ENCODE data around the gene SNX20.

The SNX20 gene

DNA sequence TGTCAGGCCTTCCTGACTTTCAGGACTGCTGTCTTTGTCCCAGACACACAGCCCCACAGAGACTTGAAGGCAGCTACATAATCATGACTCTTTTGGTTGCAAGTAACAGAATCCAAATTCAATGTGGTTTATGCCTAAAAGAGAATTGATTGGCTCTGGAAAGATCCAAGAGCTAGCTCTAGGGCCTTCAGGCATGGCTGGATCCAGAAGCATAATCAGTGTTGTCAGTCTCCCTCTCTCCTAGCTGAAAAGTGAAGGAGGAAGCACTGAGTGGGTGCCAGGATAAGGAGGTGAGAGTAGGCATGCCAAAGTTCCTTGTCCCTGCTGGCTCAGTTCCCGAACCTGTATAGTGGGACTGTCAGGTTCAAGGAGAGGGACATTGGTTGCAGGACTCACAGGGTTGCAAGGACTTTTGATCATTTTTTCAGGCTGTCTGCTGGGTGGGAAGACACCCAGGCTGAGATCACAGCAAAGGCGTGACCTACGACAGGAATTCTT is 25.5 kb downstream of the SNX20 start:
- TF ChIP-seq CTCF (IDR thresholded peaks at IDR 0.05) (no peak), ZFX (IDR thresholded peaks at IDR 0.05; ENCODE audit: borderline replicate concordance) (no peak)
- no peak overlapping the region for H3K27ac ChIP-seq

DNA sequence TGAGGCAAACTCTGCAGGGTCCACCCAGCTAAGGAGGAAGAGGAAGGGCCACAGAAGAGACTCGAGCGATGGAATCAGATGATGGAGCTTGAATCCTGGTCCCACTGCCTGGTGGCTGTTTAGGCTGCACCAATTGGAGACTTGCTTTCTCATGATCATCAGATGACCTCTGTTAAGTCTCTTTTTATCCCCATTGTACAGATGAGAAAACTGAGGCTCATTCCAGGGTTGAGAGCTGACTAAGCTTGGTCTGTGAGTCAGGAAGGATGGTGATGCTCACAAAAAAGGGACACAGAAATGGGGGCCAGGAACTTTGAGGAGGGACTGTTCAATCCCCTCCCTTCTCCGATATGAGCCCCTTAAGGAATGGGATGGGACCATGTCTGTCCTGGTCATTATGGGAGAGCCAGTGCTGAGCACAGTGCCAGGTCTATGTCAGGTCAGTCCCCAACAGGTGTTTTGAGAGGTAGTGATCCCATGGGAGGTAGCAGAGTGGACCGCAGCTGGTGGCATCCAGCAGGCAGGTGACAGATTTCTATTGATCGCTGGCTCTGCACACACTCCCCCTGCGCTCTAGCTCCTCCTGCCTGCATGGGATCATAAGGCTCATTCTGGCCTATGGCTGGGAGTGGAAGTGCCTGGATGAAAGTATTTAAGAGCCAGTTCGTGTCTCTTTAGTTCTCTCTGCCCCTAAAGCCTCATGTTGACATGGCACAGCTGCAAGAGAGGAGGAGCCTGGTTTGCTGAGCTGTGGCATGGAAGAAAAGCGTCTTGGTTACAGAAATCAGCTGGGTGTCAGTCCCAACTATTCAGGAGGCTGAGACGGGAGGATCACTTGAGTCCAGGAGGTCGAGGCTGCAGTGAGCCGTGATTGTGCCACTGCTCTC is 27.2 kb downstream of the SNX20 start:
- no peak for TF ChIP-seq ZFX (IDR thresholded peaks at IDR 0.05; ENCODE audit: borderline replicate concordance)
- TF ChIP-seq CTCF (IDR thresholded peaks at IDR 0.05): no peak

GRCh38 chr16:50652836-50653425 is 28.2 kb downstream of the SNX20 start:
- TF ChIP-seq CTCF (IDR thresholded peaks at IDR 0.05) (no peak), ZFX (IDR thresholded peaks at IDR 0.05; ENCODE audit: borderline replicate concordance) (no peak)
- no peak overlapping the region for H3K27ac ChIP-seq

More for the DNA sequence above, 27.2 kb downstream of the SNX20 start:
- H3K27ac ChIP-seq: no peak overlapping the region

- TF ChIP-seq ZFX (IDR thresholded peaks at IDR 0.05; ENCODE audit: borderline replicate concordance): no peak
- no peak for TF ChIP-seq CTCF (IDR thresholded peaks at IDR 0.05)
- no peak overlapping the region for H3K27ac ChIP-seq
These were observed 29.2 kb downstream of the SNX20 start for GRCh38 chr16:50651835-50652438.

DNA sequence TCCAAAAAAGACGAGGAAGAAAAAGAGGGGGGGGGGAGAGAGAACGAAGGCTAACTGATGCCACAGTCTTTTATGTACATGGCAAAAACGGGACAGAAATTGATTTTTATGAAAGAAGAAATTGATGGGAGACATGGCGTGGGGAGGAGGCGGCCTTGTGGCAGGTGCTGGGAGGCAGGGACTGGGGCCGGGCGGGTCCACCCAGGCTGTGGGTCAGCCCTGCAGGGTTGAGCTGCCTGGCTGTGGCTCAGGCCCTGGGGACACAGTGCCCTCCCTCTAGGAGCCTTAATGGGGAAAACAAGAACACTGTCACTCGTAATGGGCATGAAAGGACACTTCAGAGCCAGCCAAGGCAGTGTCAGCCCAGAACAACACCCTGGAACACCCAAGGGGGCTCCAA is 34.8 kb downstream of the SNX20 start:
- TF ChIP-seq CTCF (IDR thresholded peaks at IDR 0.05) (no peak), ZFX (IDR thresholded peaks at IDR 0.05; ENCODE audit: borderline replicate concordance) (no peak)

GRCh38 chr16:50645563-50646220 is 35.4 kb downstream of the SNX20 start:
- TF ChIP-seq CTCF (IDR thresholded peaks at IDR 0.05) (no peak), ZFX (IDR thresholded peaks at IDR 0.05; ENCODE audit: borderline replicate concordance) (no peak)
- H3K27ac ChIP-seq: no peak overlapping the region

More for the DNA sequence above, 34.8 kb downstream of the SNX20 start:
- no peak overlapping the region for H3K27ac ChIP-seq

Measured in 22Rv1 (cell line).